Loucy (cell line): ENCODE results near the gene XPO1.

Experiments used
- H2AFZ ChIP-seq: fragments of 200-600 bp; sonication (generic); 2 replicates; pipeline ENCODE4 v1.6.0; 2016; ENCODE audit warnings: antibody characterized with exemption, mild to moderate bottlenecking, low read length, moderate library complexity
- H3F3A ChIP-seq: fragments of 200-600 bp; 2 replicates; pipeline ENCODE4 v1.6.0; 2016; ENCODE audit warnings: antibody characterized with exemption, low read depth, mild to moderate bottlenecking
- H3K27me3 ChIP-seq: fragments of 200-600 bp; sonication (generic); 2 replicates; pipeline ENCODE4 v1.6.1; 2014; ENCODE audit warnings: low read length, mild to moderate bottlenecking; ENCODE audit not compliant: insufficient read depth, poor library complexity, severe bottlenecking
- H3K36me3 ChIP-seq: fragments of 200-600 bp; sonication (generic); 2 replicates; pipeline ENCODE4 v1.6.1; 2016; ENCODE audit warnings: low read length; ENCODE audit not compliant: insufficient read depth
- H3K4me1 ChIP-seq: fragments of 200-600 bp; sonication (generic); 2 replicates; pipeline ENCODE4 v1.5.1; 2014; ENCODE audit warnings: low read length, mild to moderate bottlenecking; ENCODE audit not compliant: insufficient read depth, poor library complexity, severe bottlenecking
- H3K4me2 ChIP-seq: fragments of 200-600 bp; sonication (generic); 2 replicates; pipeline ENCODE4 v1.6.0; 2014; ENCODE audit warnings: antibody characterized with exemption, low read length, low read depth, mild to moderate bottlenecking; ENCODE audit not compliant: poor library complexity, severe bottlenecking
- H3K4me3 ChIP-seq: fragments of 200-600 bp; sonication (generic); 2 replicates; pipeline ENCODE4 v1.5.1; 2014; ENCODE audit warnings: low read length, mild to moderate bottlenecking, mixed read lengths; ENCODE audit not compliant: poor library complexity, severe bottlenecking
- H3K79me2 ChIP-seq: fragments of 200-600 bp; sonication (generic); 2 replicates; pipeline ENCODE4 v1.6.1; 2014; ENCODE audit warnings: low read length; ENCODE audit not compliant: insufficient read depth
- H3K9ac ChIP-seq: fragments of 200-600 bp; sonication (generic); 2 replicates; pipeline ENCODE4 v1.6.0; 2014; ENCODE audit warnings: mild to moderate bottlenecking, low read depth, low read length, moderate library complexity; ENCODE audit not compliant: poor library complexity, severe bottlenecking
- H3K9me2 ChIP-seq: fragments of 200-600 bp; sonication (generic); replicated peaks from 2 replicates; pipeline ENCODE4 v1.6.1; 2016; ENCODE audit warnings: low read depth, low read length, mixed read lengths
- H3K9me3 ChIP-seq: fragments of 200-600 bp; sonication (generic); 2 replicates; pipeline ENCODE4 v1.6.1; 2014; ENCODE audit warnings: mild to moderate bottlenecking, antibody characterized with exemption, low read length, low read depth; ENCODE audit not compliant: insufficient read depth
- H4K20me1 ChIP-seq: fragments of 200-600 bp; sonication (generic); 2 replicates; pipeline ENCODE4 v1.6.0; 2014; ENCODE audit warnings: antibody characterized with exemption, low read length, mild to moderate bottlenecking; ENCODE audit not compliant: insufficient read depth, poor library complexity, severe bottlenecking
- CTCF ChIP-seq: fragments of 200-600 bp; sonication (generic); conservative IDR thresholded peaks from 2 replicates; pipeline ENCODE4 v1.5.1; 2014; ENCODE audit warnings: mild to moderate bottlenecking, antibody characterized with exemption, low read length
- EZH2phosphoT487 ChIP-seq: fragments of 200-600 bp; IDR thresholded peaks from 2 replicates; pipeline ENCODE4 v1.6.1; 2018; ENCODE audit warnings: antibody characterized with exemption, mild to moderate bottlenecking, moderate library complexity, borderline replicate concordance

Gene XPO1

GRCh38 chr2:61471905-61472805, 66.0 kb downstream of the XPO1 start:
- 0 out of 2 replicates have a peak, but pooled peaks cover 4% of the 10 kb centered on the region for H3F3A ChIP-seq
- H3K4me1 ChIP-seq = peaks cover 20% of the 10 kb centered on the region
- peak overlapping the region; percentile 91 for H3K9ac ChIP-seq
- H3K4me2 ChIP-seq = peak overlapping the region; percentile 88
- H3K79me2 ChIP-seq = peaks cover 46% of the 10 kb centered on the region
- no peaks in the 10 kb centered on the region for H3K9me2 ChIP-seq
- H3K4me3 ChIP-seq = peak overlapping the region; percentile 78
- no peaks in the 10 kb centered on the region for H3K27me3 ChIP-seq
- H3K36me3 ChIP-seq = peaks cover 1% of the 10 kb centered on the region; the same call in 1 of the 2 replicates
- H2AFZ ChIP-seq = peak overlapping the region; percentile 93
- H4K20me1 ChIP-seq = peaks cover 29% of the 10 kb centered on the region
- no peaks in the 10 kb centered on the region for H3K9me3 ChIP-seq
- TF ChIP-seq EZH2phosphoT487 = no peak
- no peak for TF ChIP-seq CTCF

GRCh38 chr2:61470965-61471904, 66.9 kb downstream of the XPO1 start, which contains the start of gene USP34:
Gene USP34 (minus strand): TSS chr2:61471087. CDS start chr2:61470692, 395 bp downstream.
- TF ChIP-seq CTCF (no peak), EZH2phosphoT487 (no peak)
- H3K9ac ChIP-seq = peak within 1 kb of the TSS; percentile 91

GRCh38 chr2:61470122-61470951, 67.8 kb downstream of the XPO1 start:
- no peak overlapping the region for H2AFZ ChIP-seq
- H3K9ac ChIP-seq = peak overlapping the region; percentile 87
- H3F3A ChIP-seq = 0 out of 2 replicates have a peak, but pooled peaks cover 4% of the 10 kb centered on the region
- no peaks in the 10 kb centered on the region for H3K9me2 ChIP-seq
- H3K9me3 ChIP-seq = no peaks in the 10 kb centered on the region
- H3K4me1 ChIP-seq = peaks cover 20% of the 10 kb centered on the region
- peaks cover 64% of the 10 kb centered on the region for H3K79me2 ChIP-seq
- H4K20me1 ChIP-seq = peaks cover 42% of the 10 kb centered on the region
- H3K4me3 ChIP-seq = peak overlapping the region; percentile 86
- TF ChIP-seq EZH2phosphoT487 = no peak
- no peak for TF ChIP-seq CTCF
- H3K4me2 ChIP-seq = peak overlapping the region; percentile 72
- no peaks in the 10 kb centered on the region for H3K36me3 ChIP-seq
- H3K27me3 ChIP-seq = no peaks in the 10 kb centered on the region

More at GRCh38 chr2:61470965-61471904, 66.9 kb downstream of the XPO1 start, which contains the start of gene USP34:
- H3K9me2 ChIP-seq = no peaks in the 10 kb centered on the region
- peak within 1 kb of the TSS; percentile 86 for H3K4me3 ChIP-seq
- H3K27me3 ChIP-seq = no peaks in the 10 kb centered on the region
- H2AFZ ChIP-seq = peak within 1 kb of the TSS; percentile 93
- no peaks in the 10 kb centered on the region for H3K36me3 ChIP-seq
- 0 out of 2 replicates have a peak, but pooled peaks cover 4% of the 10 kb centered on the region for H3F3A ChIP-seq
- H4K20me1 ChIP-seq = peaks cover 37% of the 10 kb centered on the region
- peaks cover 55% of the 10 kb centered on the region for H3K79me2 ChIP-seq
- H3K4me1 ChIP-seq = peaks cover 20% of the 10 kb centered on the region
- H3K4me2 ChIP-seq = peak within 1 kb of the TSS; percentile 88
- H3K9me3 ChIP-seq = no peaks in the 10 kb centered on the region
